OCI-LY3 (cell line): ENCODE measurements around the gene ZNF641.

ENCODE experiments used
- CTCF ChIP-seq: fragments of 200-600, 300-600 bp; sonication (generic); IDR thresholded peaks from 2 replicates; pipeline ENCODE4 v1.5.1; 2014; ENCODE audit warnings: antibody characterized with exemption, low read length, low read depth
- EZH2phosphoT487 ChIP-seq: fragments of 200-600 bp; shearing (Covaris generic); IDR thresholded peaks from 2 replicates; pipeline ENCODE4 v1.6.1; 2018; ENCODE audit warnings: antibody characterized with exemption, mixed run types, low read depth

- TF ChIP-seq CTCF: no peak
- TF ChIP-seq EZH2phosphoT487: no peak
Measured at GRCh38 chr12:48350249-48351021, at the start of gene ZNF641.
